Measurements from ENCODE around the gene LBX2. TPM values are rescaled to one million over a fixed set of nuclear protein-coding genes. Genes with fewer than 3 reads are reported as not detected.

Gene LBX2
- total RNA-seq, 1 experiment from 2014 or later, result 9.6 TPM

- no peak for DNase-seq (ENCODE audit: low read depth, low spot score)
- no TSS peak for BruUV-seq (replicated peaks)
- H3K27me3 ChIP-seq (ENCODE audit: control insufficient read depth, insufficient read depth, low read length), result no peaks in the 10 kb centered on the region
- H3K9me3 ChIP-seq (ENCODE audit: control insufficient read depth, insufficient read depth, low read depth, low read length), result no peaks in the 10 kb centered on the region
- in situ Hi-C loops (cut with HindIII; ENCODE audit: low pct_unique_long_range_greater_than_20kb, low sequenced_read_pairs) (no loop called here), intact Hi-C loops (cut with micrococcal nuclease; ENCODE audit: unreplicated experiment) (no loop called here)
- TF ChIP-seq POLR2AphosphoS5 (IDR thresholded peaks at IDR 0.05; ENCODE audit: low read depth, low read length) (peak; percentile 59; the same call in 1 of the 2 replicates), REST (IDR thresholded peaks at IDR 0.05; ENCODE audit: insufficient read depth in 1 of 2, low read depth in 2 of 2, low read length in 1 of 2) (no peak), SIN3A (IDR thresholded peaks at IDR 0.05; ENCODE audit: borderline replicate concordance, insufficient read depth, low read depth, low read length) (no peak), CTCF (IDR thresholded peaks at IDR 0.05) (no peak), TCF7L2 (IDR thresholded peaks at IDR 0.05; ENCODE audit: low read depth, low read length) (no peak)
- peak; percentile 64 for ATAC-seq
- POLR2A ChIA-PET, result interaction anchor here (0.6 to 1.2 kb wide), 3 partner anchors 17 to 43 kb away, joined by 3 to 4 read pairs (median 3); no protein-coding TSS in a partner anchor
- peak overlapping the region; percentile 91 to 100 for H3K4me3 ChIP-seq (ENCODE audit: low read depth in 2 of 2, low read length in 2 of 2)
- H3K4me1 ChIP-seq (ENCODE audit: control insufficient read depth, insufficient read depth, low read length), result peaks cover 20% of the 10 kb centered on the region
- CTCF ChIA-PET, result no interaction called here
- peaks cover 4% of the 10 kb centered on the region; the same call in 1 of the 2 replicates for H3K36me3 ChIP-seq (ENCODE audit: control insufficient read depth, insufficient read depth, low read length)
- H3K27ac ChIP-seq (ENCODE audit: low read length), result peak overlapping the region; percentile 90
Observed at GRCh38 chr2:74457549-74458131, 41.8 kb downstream of the LBX2 start.

GRCh38 chr2:74457129-74457548 is 42.3 kb downstream of the LBX2 start:
- Histone ChIP-seq H3K27me3 (ENCODE audit: control insufficient read depth, insufficient read depth, low read length) (no peaks in the 10 kb centered on the region), H3K4me1 (ENCODE audit: control insufficient read depth, insufficient read depth, low read length) (peaks cover 20% of the 10 kb centered on the region), H3K27ac (ENCODE audit: low read length) (peak overlapping the region; percentile 65), H3K9me3 (ENCODE audit: control insufficient read depth, insufficient read depth, low read depth, low read length) (no peaks in the 10 kb centered on the region), H3K4me3 (ENCODE audit: low read depth in 2 of 2, low read length in 2 of 2) (peak overlapping the region; percentile 91 to 100), H3K36me3 (ENCODE audit: control insufficient read depth, insufficient read depth, low read length) (peaks cover 4% of the 10 kb centered on the region; the same call in 1 of the 2 replicates)
- POLR2A ChIA-PET, result no interaction called here
- no peak for TF ChIP-seq POLR2AphosphoS5 (IDR thresholded peaks at IDR 0.05; ENCODE audit: low read depth, low read length)
- TF ChIP-seq SIN3A (IDR thresholded peaks at IDR 0.05; ENCODE audit: borderline replicate concordance, insufficient read depth, low read depth, low read length), result no peak
- TF ChIP-seq CTCF (IDR thresholded peaks at IDR 0.05), result no peak
- TF ChIP-seq REST (IDR thresholded peaks at IDR 0.05; ENCODE audit: insufficient read depth in 1 of 2, low read depth in 2 of 2, low read length in 1 of 2), result no peak
- TF ChIP-seq TCF7L2 (IDR thresholded peaks at IDR 0.05; ENCODE audit: low read depth, low read length), result no peak
- CTCF ChIA-PET, result no interaction called here
- intact Hi-C loops (cut with micrococcal nuclease; ENCODE audit: unreplicated experiment), result no loop called here
- no TSS peak for BruUV-seq (replicated peaks)
- in situ Hi-C loops (cut with HindIII; ENCODE audit: low pct_unique_long_range_greater_than_20kb, low sequenced_read_pairs), result no loop called here
- ATAC-seq, result no peak
- DNase-seq (ENCODE audit: low read depth, low spot score), result no peak

Data from Panc1 (cell line).